IPS-15b (cell line): ENCODE results near the gene HSPA4.

Source experiments
- H3K27me3 ChIP-seq: one replicate; pipeline ENCODE4 v1.6.1; 2013; ENCODE audit warnings: low read length; ENCODE audit not compliant: control insufficient read depth, insufficient read depth
- H3K36me3 ChIP-seq: one replicate; pipeline ENCODE4 v1.6.1; 2013; ENCODE audit warnings: low read length; ENCODE audit not compliant: control insufficient read depth, insufficient read depth
- H3K4me1 ChIP-seq: one replicate; pipeline ENCODE4 v1.6.1; 2013; ENCODE audit warnings: mild to moderate bottlenecking, low read length; ENCODE audit not compliant: control insufficient read depth, insufficient read depth
- H3K4me3 ChIP-seq: one replicate; pipeline ENCODE4 v1.5.1; 2013; ENCODE audit warnings: low read depth, low read length
- H3K9ac ChIP-seq: one replicate; pipeline ENCODE4 v1.6.1; 2013; ENCODE audit warnings: low read depth, mild to moderate bottlenecking, low read length
- H3K9me3 ChIP-seq: one replicate; pipeline ENCODE4 v1.6.1; 2013; ENCODE audit warnings: mild to moderate bottlenecking, low read length; ENCODE audit not compliant: control insufficient read depth, insufficient read depth

HSPA4 gene

GRCh38 chr5:133154274-133155075, 102.7 kb downstream of the HSPA4 start:
- no peak overlapping the region for H3K4me3 ChIP-seq
- H3K4me1 ChIP-seq: no peaks in the 10 kb centered on the region
- no peaks in the 10 kb centered on the region for H3K27me3 ChIP-seq
- no peaks in the 10 kb centered on the region for H3K9me3 ChIP-seq
- H3K36me3 ChIP-seq: no peaks in the 10 kb centered on the region
- H3K9ac ChIP-seq: no peak overlapping the region

- no peaks in the 10 kb centered on the region for H3K27me3 ChIP-seq
- no peaks in the 10 kb centered on the region for H3K36me3 ChIP-seq
- H3K9ac ChIP-seq: no peak overlapping the region
- H3K9me3 ChIP-seq: no peaks in the 10 kb centered on the region
- H3K4me3 ChIP-seq: no peak overlapping the region
- H3K4me1 ChIP-seq: no peaks in the 10 kb centered on the region
Observed at GRCh38 chr5:133155326-133155969, 103.6 kb downstream of the HSPA4 start.
